Activated CD4-positive, alpha-beta T cell treated with anti-CD3 and anti-CD28 coated beads, Interleukin-2, amount 50 U/mL, for 16 hours (primary cell): ENCODE measurements around the gene RADIL.
"Not testable (repeated sequence)": the region's sequence is repeated elsewhere in the genome, so short reads cannot be mapped to it uniquely, and the experiment has no call there.

Source experiments
- DNase-seq: peaks from one replicate; pipeline ENCODE4 v3.0.0-alpha.2; 2020

The RADIL gene, protein sequence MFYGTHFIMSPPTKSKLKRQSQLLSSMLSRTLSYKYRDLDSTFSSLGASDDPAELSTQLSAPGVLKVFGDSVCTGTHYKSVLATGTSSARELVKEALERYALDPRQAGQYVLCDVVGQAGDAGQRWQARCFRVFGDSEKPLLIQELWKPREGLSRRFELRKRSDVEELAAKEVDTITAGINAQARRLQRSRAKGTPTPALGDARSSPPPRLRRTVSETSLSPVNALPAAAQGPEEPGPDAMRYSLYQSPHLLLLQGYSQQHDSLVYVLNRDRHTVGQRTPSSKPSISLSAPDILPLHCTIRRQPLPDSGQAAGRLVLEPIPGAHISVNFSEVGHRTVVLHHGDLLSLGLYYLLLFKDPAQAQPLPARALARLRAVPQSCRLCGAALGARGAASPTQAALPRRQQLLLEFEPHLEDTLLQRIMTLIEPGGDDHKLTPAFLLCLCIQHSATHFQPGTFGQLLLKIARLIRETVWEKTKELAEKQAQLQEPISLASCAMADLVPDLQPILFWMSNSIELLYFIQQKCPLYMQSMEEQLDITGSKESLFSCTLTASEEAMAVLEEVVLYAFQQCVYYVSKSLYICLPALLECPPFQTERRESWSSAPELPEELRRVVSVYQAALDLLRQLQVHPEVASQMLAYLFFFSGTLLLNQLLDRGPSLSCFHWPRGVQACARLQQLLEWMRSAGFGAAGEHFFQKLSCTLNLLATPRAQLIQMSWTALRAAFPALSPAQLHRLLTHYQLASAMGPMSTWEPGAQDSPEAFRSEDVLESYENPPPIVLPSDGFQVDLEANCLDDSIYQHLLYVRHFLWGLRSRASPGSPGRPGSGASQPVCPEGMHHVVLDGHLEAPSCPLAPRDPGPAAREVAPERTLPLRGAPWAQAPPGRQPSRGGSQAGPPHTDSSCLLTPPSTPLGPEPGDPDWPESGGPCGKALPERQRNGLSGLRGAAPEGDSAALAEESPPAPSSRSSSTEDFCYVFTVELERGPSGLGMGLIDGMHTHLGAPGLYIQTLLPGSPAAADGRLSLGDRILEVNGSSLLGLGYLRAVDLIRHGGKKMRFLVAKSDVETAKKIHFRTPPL

DNA sequence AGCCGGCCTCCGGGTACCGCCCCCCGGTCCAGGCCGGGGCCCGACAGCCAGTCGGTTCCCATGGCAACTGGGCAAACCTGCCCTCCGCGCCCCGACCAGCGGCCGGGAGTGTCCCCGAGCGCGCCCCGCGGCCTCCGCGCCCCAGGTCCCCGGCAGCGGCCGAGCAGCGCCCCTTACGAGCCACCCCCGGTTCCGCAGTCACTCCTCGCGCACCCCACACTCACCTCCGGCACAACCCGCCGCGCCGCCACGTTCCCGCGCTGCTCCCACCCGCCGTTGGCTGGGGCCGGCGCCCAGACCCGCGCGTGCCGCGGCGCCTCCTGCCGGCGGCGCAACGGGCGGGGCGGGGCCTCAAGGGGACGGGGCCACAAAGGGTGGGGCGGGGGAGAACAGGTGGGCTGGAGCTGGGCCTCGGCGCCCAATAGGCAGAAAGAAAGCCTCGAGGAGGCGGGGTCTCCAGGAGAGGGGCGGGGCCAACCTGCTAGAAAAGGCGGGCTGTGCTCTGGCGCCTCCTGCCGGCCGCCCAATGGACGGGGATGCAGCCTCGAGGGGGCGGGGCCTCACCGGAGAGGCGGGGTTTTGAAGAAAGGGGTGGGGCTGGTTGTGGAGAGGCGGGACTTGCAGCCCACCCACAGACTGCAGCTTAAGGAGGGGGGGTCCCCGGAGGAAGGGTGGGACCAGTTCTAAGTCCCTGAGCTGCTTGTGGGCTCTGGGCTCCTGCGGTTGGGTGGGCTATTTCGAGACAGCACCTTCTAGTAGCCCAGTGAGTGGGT is at the start of gene RADIL:
TSS of gene RADIL (minus strand) at position 345 of the 773 bp plus-strand sequence. CDS start 5,577 bp downstream, outside the sequence.
- DNase-seq: peak; percentile 93

DNA sequence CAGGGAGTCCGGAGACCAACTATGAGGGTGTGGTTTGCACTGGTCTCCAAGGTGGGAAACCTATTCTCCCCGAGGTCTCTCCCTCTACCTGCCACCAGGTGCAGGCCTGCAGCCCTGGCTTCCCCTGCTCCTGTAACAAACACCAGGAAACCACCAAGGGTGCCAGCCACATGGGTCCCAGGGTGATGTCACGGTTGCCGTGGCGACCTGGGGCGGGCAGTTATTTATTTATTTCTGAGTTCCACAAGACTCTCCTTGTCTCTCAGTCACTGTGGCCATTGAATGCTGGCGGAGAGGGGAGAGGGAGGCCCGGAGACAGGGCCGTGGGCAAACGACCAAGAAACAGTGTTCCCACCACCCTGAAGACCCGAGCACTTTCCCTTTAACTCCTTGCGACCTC is 48.4 kb upstream of the RADIL start:
- DNase-seq: no peak

DNA sequence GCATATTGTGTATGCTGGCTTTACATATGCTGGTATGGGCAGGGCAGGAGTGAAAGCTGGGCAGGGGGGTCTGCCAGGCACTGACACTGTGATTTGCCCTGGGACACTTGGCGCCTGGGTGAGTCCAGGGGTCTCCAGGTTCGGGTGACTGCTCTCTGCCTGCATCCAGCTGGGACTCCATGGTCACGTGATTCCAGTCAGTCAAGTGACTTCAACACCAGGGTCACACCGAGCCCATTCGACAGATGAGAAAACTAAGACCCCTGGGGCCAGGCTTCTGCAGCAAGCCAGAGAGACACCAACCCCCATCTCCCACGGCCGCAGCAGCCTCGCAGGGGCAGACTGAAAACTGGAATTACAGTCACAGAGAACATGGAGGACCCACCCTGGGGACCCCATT is 45.5 kb upstream of the RADIL start:
- no peak for DNase-seq

DNA sequence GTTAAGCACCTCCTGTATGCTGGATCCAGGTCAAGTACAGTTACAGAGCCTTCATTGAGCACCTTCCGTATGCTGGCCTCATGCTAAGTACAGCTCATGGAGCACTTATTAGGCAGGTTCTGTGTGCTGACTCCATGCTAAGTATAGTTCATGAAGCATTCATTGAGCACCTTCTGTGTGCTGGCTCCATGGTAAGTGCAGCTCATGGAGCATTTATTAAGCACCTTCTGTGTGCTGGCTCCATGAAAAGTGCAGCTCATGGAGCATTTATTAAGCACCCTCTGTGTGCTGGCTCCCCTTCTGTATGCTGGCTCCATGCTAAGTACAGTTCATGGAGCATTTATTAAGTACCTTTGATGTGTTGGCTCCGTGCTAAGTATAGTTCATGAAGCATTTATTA is 44.9 kb upstream of the RADIL start:
- DNase-seq: no peak

DNA sequence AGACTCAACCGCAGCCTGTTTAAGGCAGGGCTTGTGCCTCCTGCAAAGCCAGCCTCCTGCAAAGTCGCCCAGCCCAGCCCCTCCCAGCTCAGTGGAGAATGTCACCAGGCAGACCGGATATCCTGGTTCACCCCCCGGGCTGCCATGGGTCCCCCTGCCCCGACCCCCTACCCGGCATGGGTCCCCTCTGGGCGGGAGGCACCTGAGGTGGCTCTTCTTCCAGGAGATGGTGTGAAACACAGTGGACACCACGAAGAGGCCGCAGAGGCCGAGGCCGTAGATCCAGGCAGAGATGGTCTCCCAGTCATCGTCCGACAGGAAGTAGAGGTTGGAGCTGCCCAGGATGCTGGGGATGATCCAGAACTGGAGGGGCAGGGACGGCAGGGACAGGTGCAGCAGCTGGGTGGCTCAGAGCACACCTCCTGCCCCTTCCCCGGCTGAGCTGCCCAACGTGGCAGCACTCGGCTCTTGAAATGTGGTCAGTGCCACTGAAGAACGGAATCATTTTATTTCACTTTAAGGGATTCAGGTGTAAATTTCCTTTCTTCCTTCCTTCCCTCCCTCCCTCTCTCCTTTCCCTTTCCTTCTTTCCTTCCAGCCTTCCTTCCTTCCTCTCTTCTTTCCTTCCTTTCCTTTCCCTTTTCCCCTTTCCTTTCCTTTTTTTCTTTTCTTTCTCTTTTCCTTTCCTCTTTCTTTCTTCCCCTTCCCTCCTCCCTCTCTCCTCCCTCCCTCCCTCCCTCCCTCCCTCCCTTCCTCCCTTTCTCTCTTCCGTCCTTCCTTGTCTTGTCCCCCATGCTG is 36.7 kb upstream of the RADIL start:
- no peak for DNase-seq

DNA sequence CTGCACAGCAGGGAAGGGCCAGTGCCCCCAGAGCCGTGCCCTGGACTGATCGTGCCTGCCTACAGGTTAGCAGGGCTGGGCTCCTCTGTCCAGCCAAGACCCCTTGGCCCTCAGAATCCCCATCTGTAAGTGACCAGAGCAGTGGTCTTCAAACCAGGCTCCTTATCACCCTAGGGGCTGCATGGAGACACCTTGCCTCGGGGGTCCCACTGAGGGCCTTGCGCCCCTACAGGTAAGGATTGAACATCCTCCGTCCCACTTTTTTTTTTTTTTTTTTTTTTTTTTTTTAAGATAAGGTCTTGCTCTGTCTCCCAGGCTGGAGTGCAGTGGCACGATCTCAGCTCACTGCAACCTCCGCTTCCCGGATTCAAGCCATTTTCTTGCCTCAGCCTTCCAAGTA is 32.6 kb upstream of the RADIL start:
- no peak for DNase-seq

DNA sequence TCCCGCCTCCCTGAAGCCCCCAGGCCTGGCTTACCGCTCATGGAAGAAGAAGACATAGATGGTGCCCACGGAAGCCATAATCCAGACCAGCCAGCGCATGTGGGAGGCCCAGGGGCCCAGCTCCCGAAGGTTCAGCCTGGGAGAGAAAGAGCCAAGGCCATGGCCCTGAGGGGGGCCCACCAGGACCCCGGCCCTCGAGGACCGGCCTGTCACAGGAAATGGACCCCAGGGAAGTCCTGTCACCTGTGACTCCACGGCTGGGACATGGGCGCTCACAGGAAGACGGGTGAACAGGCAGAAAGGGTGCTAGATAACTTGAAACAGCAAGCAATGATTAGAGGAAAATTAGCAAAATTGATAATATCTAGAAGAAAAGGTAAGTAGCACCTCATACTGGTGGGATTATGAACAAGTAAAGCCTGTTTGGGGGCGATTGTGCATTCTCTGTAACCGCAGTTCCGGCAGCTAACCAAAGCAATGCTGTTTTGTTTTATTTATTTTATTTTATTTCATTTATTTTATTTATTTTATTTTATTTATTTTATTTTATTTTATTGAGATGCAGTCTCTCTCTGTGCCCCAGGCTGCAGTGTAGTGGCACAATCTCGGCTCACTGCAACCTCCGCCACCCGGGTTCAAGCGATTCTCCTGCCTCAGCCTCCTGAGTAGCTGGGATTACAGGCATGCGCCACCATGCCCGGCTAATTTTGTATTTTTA is 27.8 kb upstream of the RADIL start:
- no peak for DNase-seq

DNA sequence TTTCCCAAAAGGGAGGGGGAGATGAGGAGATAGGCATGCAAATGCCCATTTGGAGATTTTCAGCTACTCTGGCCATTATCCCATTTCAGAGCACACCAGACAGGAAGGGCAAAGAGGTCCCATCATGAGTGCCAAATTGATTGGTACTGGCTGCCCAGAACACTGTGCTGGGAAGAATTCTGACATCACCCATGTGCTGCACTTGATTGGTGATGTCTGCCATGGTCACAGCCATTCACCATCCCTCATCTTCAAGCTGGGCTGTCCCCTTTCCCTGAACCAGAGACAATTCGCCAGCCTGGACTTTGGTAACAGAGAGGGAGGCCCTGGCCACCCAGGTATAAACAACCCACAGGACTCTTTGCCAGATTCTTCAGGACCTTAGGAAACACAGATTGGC is 23.2 kb upstream of the RADIL start:
- no peak for DNase-seq

DNA sequence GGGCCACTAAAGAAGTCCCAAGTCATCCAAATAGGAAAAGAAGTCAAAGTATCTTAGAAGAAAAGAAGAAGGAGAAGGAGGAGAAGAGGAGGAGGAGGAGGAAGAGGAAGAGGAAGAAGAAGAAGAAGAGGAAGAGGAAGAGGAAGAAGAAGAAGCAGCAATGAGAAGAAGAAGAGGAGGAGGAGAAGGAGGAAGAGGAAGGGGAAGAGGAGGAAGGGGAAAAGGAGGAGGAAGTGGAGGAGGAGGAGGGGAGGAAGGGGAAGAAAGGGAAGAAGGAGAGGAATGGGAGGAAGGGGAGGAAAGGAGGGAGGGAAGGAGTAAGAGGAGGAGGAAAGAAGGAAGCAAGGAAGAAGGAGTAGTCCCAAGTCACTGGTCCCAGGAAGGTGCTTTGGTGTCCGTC is 21.7 kb upstream of the RADIL start:
- no peak for DNase-seq

DNA sequence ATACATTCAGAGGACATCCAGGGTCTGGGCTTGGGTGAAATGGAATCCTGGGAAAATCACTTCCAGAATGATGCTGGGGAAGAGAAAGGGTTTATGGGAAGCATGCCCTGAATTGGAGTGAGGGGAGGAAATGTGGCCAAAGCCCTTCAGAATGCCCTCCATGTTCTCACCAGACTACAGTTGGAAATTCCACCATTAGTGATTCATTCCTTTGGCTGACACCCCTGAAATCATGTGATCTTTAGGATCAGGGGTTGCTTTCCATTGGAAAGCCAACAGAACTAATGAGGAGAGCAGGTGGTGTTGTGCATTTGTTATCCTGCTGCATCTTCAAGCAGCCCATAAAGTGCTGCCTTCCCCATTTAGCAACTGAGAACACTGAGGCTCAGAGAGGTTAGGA is 20.8 kb upstream of the RADIL start:
- no peak for DNase-seq

DNA sequence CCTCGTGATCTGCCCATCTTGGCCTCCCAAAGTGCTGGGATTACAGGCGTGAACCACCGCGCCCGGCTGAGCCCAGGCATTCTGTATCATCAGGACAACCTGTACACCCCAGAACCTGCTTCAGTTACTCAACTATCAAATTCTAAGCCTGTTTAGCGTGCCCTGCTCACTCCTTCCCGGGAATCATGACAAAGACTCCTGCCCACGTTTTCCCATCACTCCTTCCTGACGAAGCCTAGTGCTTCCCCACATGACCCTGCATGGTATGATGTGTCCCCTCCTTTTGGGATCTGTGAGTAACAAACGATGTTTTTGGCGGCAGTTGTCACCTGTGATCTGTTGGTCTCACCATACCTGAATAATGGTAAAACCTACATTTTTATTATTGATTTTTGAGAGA is 12.2 kb upstream of the RADIL start:
- DNase-seq: no peak

DNA sequence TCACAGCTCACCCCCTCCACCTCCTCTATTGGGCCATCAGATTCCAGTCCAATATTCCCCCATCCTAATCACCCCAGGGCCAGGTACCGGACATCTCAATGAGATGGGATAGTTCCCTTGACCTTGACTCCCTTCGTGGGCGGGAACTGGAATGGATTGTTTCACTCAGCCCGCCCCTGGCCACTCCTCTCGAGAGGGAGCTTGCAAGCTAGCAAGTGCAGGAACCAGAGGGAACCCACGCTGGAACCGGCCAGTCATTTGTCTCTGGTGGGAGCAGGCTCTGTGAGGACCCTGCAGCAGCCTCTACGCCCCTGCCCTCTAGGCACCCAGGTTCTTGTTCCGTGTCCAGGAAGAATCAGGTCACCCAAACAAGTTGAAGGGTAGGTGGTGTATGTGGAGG is 11.0 kb upstream of the RADIL start:
- DNase-seq: no peak

DNA sequence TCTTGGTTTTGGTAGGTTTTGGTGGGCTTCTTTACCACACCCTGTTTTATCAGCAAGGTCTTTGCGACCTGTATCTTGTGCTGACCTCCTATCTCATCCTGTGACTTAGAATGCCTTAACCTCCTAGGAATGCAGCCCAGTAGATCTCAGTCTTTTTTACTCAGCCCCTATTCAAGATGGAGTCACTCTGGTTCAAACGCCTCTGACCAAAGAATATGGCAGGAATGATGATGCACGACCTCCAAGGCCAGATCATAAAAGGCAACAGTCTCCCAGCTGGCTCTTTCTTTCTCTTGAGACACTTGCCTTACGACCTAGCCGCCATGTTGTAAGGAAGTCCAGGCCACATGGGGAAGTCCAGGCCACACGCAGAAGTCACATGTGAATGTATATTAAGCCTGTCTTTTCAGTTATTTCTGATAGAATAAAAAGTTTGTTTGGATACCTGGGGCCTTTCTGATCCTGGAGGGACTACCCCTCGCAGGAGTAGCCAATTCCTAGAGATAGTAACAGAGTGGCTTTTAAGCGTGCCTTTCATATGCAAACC is 10.5 kb upstream of the RADIL start:
- DNase-seq: no peak

DNA sequence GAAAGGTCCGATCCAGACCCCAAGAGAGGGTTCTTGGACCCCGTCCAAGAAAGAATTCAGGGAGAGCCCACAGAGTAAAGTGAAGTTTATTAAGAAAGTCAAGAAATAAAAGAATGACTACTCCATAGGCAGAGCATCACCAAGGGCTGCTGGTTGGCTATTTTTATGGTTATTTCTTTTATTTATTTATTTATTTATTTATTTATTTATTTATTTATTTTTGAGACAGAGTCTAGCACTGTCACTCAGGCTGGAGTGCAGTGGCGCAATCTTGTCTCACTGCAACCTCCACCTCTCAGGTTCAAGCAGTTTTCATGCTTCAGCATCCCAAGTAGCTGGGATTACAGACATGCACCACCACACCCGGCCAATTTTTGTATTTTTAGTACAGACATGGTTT is 9.7 kb upstream of the RADIL start:
- DNase-seq: not testable (repeated sequence)

DNA sequence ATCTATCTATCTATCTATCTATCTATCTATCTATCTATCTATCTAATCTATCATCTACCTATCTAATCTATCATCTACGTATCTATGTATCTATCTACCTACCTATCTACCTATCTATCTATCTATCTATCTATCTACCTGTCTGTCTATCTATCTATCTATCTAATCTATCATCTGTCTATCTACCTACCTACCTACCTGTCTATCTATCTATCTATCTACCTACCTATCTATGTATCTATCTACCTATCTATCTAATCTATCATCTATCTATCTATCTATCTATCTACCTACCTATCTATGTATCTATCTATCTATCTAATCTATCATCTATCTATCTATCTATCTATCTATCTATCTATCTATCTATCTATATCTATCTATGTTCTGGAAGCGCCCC is 8.0 kb upstream of the RADIL start:
- not testable (repeated sequence) for DNase-seq

DNA sequence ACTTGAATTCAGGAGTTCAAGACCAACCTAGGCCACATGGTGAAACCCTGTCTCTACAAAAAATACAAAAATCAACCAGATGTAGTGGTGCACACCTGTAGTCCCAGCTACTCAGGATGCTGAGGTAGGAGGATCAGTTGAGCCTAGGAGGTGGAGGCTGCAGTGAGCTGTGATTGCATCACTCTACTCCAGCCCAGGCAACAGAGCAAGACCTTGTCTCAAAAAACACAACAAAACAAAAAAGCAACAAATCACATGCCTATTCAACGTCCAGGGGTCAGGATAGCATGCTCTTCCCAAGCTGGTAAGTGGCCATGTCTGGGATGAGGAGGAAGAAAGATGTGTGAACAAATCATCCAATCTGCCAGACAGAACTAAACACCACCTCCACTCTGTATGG is 6.2 kb upstream of the RADIL start:
- DNase-seq: no peak

DNA sequence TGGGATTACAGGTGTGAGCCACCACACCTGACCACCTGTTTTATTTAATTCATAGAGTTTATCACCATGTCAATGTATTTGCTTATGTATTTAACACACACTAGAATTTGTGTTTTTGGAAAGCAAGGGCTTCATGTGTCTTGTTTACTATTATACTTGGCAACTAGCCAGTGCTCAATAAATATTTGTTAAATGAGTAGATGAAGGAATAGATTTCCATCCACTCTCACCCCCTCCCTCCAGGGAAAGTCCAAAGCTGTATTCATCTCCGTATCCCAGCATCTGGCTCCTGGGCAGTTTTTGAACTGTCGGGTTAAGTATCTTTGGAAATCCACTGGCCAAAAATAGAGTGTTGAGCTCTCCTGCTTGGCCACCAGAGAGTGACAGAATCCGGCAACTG is 4.6 kb upstream of the RADIL start:
- DNase-seq: no peak

DNA sequence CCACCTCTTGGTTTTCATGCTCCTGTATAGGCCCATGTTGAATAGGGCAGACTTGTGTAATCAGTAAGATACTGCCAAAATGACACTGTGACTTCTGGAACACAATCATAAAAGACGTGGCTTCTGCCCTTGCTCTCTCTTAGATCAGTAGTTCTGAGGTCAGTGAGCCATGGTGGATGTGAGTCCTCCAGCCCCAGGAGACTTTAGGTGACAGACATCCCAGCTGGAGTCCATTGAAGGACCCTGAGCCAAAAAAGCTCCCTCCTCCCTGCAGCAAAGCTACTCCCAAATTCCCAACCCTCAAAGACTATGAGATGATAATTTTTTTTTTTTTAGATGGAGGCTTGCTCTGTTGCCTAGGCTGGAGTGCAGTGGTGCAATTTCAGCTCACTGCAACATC is 3.2 kb upstream of the RADIL start:
- DNase-seq: no peak

DNA sequence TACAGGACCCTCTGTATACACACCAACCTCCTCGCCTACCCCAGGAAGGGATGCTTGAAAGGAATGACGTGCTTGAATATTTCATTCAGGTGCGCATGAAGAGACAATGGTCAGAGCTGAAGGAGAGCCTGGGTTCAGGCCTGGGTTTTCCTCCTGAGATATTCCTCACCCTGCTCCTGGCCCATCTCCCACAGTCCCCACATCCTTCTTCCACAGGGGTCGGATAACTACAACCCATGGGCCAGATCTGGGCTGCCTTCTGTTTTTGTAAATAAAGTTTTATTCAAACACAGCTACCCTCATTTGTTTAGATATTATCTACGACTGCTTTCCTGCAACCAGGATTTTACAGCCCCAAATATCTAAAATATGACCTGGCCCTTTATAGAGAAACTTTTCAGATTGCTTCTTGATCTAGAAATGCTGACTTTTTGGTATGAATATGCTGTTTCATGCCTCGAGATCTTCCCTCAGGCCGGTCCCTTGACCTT is 1.8 kb upstream of the RADIL start:
- no peak for DNase-seq

DNA sequence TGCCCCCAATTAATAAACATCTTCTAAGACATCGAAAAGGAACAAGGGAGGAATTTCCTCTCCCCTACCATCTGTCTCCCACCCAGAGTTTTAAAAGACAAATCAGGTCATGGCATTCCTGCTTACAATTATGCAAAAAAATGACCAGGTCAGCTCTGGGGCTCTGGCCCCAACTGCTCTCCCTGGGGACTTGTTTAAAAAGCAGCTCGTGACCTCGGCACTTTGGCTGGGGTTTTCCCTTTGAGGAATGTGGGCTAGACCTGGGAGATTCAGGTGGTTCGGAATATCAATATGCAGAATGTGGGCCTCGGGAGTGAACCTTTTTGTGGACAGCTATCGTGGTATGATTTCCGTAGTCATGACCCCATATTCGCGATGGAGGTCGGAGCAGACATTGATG is 648 bp upstream of the RADIL start:
- DNase-seq: no peak

DNA sequence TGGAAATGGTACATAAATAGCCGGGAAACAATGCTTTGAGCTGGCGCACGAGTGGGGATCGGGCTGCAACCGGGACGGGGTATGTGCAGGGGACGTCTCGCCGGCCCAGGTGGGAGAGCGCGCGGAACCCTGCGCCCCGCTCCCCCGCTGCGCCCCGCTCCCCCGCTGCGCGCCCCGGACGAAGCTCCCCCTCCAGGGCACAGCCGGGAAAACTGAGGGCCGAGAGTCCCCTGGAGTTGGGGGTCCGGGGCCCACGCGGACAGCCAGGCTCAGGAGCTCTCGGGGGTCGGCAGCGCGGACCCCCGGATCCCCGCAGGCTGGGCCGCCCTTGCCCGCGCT is 514 bp downstream of the RADIL start:
- no peak for DNase-seq
